Measurements from ENCODE around the gene ZFYVE21. TPM values are rescaled to one million over a fixed set of nuclear protein-coding genes. Genes with fewer than 3 reads are reported as not detected.

The ZFYVE21 gene
- total and polyA plus RNA-seq, 2 experiments from 2014 or later: 39.4 to 55.2 TPM

- 82% methylated on average over 9 of the region's 13 CpGs for WGBS (ENCODE audit: low lambda C conversion rate, missing lambda C conversion rate)
- TF ChIP-seq EZH2phosphoT487 (IDR thresholded peaks at IDR 0.05; ENCODE audit: low read depth, severe bottlenecking, unreplicated experiment): no peak
- no peak for TF ChIP-seq EZH2 (IDR thresholded peaks at IDR 0.05; ENCODE audit: borderline replicate concordance)
- TF ChIP-seq CTCF (IDR thresholded peaks at IDR 0.05; ENCODE audit: poor library complexity): no peak
Observed at GRCh38 chr14:103762541-103762940, 46.9 kb downstream of the ZFYVE21 start.

GRCh38 chr14:103763730-103764488, 48.3 kb downstream of the ZFYVE21 start:
- no peak for DNase-seq (ENCODE audit: low spot score)
- no peak overlapping the region for H2AFZ ChIP-seq
- no peaks in the 10 kb centered on the region for H4K20me1 ChIP-seq (ENCODE audit: insufficient read depth, poor library complexity, severe bottlenecking)
- no peaks in the 10 kb centered on the region for H3K36me3 ChIP-seq (replicated peaks; ENCODE audit: insufficient read depth, low read depth)
- 89% methylated on average over 5 of the region's 5 CpGs for WGBS (ENCODE audit: low lambda C conversion rate, missing lambda C conversion rate)
- H3K27me3 ChIP-seq: no peaks in the 10 kb centered on the region
- no peak overlapping the region for H3K27ac ChIP-seq
- no peak overlapping the region for H3K4me2 ChIP-seq
- no peaks in the 10 kb centered on the region for H3K79me2 ChIP-seq
- no peaks in the 10 kb centered on the region for H3K9me3 ChIP-seq (ENCODE audit: low read depth)
- H3K9me2 ChIP-seq (replicated peaks; ENCODE audit: insufficient read depth): no peaks in the 10 kb centered on the region
- H3K4me3 ChIP-seq: no peak overlapping the region
- TF ChIP-seq CTCF (IDR thresholded peaks at IDR 0.05; ENCODE audit: poor library complexity) (no peak), EZH2phosphoT487 (IDR thresholded peaks at IDR 0.05; ENCODE audit: low read depth, severe bottlenecking, unreplicated experiment) (no peak), EZH2 (IDR thresholded peaks at IDR 0.05; ENCODE audit: borderline replicate concordance) (no peak)
- no peaks in the 10 kb centered on the region for H3K4me1 ChIP-seq (ENCODE audit: insufficient read depth)

More at GRCh38 chr14:103762541-103762940, 46.9 kb downstream of the ZFYVE21 start:
- no peaks in the 10 kb centered on the region for H3K9me3 ChIP-seq (ENCODE audit: low read depth)
- no peaks in the 10 kb centered on the region for H3K27me3 ChIP-seq
- H3K4me2 ChIP-seq: no peak overlapping the region
- H3K36me3 ChIP-seq (replicated peaks; ENCODE audit: insufficient read depth, low read depth): no peaks in the 10 kb centered on the region
- no peaks in the 10 kb centered on the region for H3K4me1 ChIP-seq (ENCODE audit: insufficient read depth)
- no peaks in the 10 kb centered on the region for H3K9me2 ChIP-seq (replicated peaks; ENCODE audit: insufficient read depth)
- no peaks in the 10 kb centered on the region for H3K79me2 ChIP-seq
- no peak overlapping the region for H3K4me3 ChIP-seq
- no peak for DNase-seq (ENCODE audit: low spot score)
- H2AFZ ChIP-seq: no peak overlapping the region
- no peak overlapping the region for H3K27ac ChIP-seq
- H4K20me1 ChIP-seq (ENCODE audit: insufficient read depth, poor library complexity, severe bottlenecking): no peaks in the 10 kb centered on the region

- no peak for DNase-seq (ENCODE audit: low spot score)
- H3K9me2 ChIP-seq (replicated peaks; ENCODE audit: insufficient read depth): no peaks in the 10 kb centered on the region
- no peaks in the 10 kb centered on the region for H3K4me1 ChIP-seq (ENCODE audit: insufficient read depth)
- H2AFZ ChIP-seq: no peak overlapping the region
- no peak overlapping the region for H3K27ac ChIP-seq
- no peaks in the 10 kb centered on the region for H3K9me3 ChIP-seq (ENCODE audit: low read depth)
- 97% methylated on average over 3 of the region's 3 CpGs for WGBS (ENCODE audit: low lambda C conversion rate, missing lambda C conversion rate)
- H3K79me2 ChIP-seq: no peaks in the 10 kb centered on the region
- no peak overlapping the region for H3K4me3 ChIP-seq
- no peak overlapping the region for H3K4me2 ChIP-seq
- TF ChIP-seq EZH2phosphoT487 (IDR thresholded peaks at IDR 0.05; ENCODE audit: low read depth, severe bottlenecking, unreplicated experiment) (no peak), CTCF (IDR thresholded peaks at IDR 0.05; ENCODE audit: poor library complexity) (no peak)
- no peaks in the 10 kb centered on the region for H3K27me3 ChIP-seq
- no peaks in the 10 kb centered on the region for H3K36me3 ChIP-seq (replicated peaks; ENCODE audit: insufficient read depth, low read depth)
- H4K20me1 ChIP-seq (ENCODE audit: insufficient read depth, poor library complexity, severe bottlenecking): no peaks in the 10 kb centered on the region
Observed at GRCh38 chr14:103765526-103765925, 49.9 kb downstream of the ZFYVE21 start.

All from hepatocyte (in vitro differentiated cells).